H1 (cell line): Measurements from ENCODE around the gene HSPBP1. TPM values are rescaled to one million over a fixed set of nuclear protein-coding genes. Genes with fewer than 3 reads are reported as not detected.

Experiments
- ATF2 ChIP-seq: IDR thresholded peaks from 2 replicates; pipeline ENCODE4 v1.6.1; 2012; ENCODE audit warnings: low read length, inconsistent platforms
- MAFK ChIP-seq: IDR thresholded peaks from 2 replicates; pipeline ENCODE4 v1.6.1; 2012; ENCODE audit warnings: low read depth, mild to moderate bottlenecking, improper control_type of control experiment, low read length
- TEAD4 ChIP-seq: IDR thresholded peaks from 2 replicates; pipeline ENCODE4 v1.6.1; 2012; ENCODE audit warnings: low read depth, low read length, inconsistent platforms, mixed read lengths
- polyA plus RNA-seq, 7 experiments: library from polyadenylated mRNA; depleted of rRNA in 3 of 7; stranded (reverse) in 5 of 7; unstranded in 2 of 7; fragments of >200 nt in 5 of 7; fragments of 200-250 nt in 2 of 7; gene quantifications; 1 replicate in 5 of 7; 2 replicates in 1 of 7; 4 replicates in 1 of 7; pipeline versions ENCODE4 v1.2.1 to v1.2.3, GENCODE V29; 2011 to 2013; ENCODE audit warnings: missing spikeins in 2 of 7, mixed read lengths in 2 of 7
- total RNA-seq: library from RNA; stranded (reverse); fragmentation: NEBNext Ultra II Directional; extraction: Animal tissue kit (Norgen Biotek cat#: 25700); gene quantifications from 2 replicates; pipeline ENCODE4 v1.2.1, GENCODE V29; 2021

Gene HSPBP1
- total and polyA plus RNA-seq, 2 of the 8 experiments (the other 6 are each of a cell fraction or from before 2014, with no cell fraction given) = 63.4 to 100 TPM

GRCh38 chr19:55242517-55242916 is 37.4 kb downstream of the HSPBP1 start (continued):
- TF ChIP-seq ATF2 (no peak), TEAD4 (no peak), MAFK (no peak)
- TF ChIP-seq, all 59 proteins: peak for 0
